ENCODE results near the gene DCAF17.

The DCAF17 gene

DNA sequence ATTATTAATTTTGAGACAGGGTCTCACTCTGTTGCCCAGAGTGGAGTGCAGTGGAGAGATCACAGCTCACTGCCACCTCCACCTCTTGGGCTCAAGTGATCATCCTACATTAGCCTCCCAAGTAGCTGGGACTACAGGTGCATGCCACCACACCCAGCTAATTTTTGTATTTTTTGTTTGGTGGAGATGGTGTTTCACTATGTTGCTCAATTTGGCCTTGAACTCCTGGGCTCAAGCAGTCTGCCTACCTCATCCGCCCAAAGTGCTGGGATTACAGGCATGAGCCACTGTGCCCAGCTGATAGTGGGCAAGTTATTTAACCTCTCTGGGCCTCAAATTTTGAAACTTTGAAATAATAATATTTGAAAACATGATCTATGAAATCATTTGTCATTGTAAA, 26.5 kb downstream of the DCAF17 start:
- no peaks in the 10 kb centered on the region for H3K27me3 Mint-ChIP-seq (ENCODE audit: low read depth)
- H3K9me3 Mint-ChIP-seq: peaks cover 7% of the 10 kb centered on the region
- peaks cover 2% of the 10 kb centered on the region for H3K4me1 Mint-ChIP-seq (ENCODE audit: low read depth)
- H3K36me3 Mint-ChIP-seq (ENCODE audit: low read depth): peaks cover 23% of the 10 kb centered on the region
- no peak overlapping the region for H3K4me3 Mint-ChIP-seq
- no peak overlapping the region for H3K27ac Mint-ChIP-seq

DNA sequence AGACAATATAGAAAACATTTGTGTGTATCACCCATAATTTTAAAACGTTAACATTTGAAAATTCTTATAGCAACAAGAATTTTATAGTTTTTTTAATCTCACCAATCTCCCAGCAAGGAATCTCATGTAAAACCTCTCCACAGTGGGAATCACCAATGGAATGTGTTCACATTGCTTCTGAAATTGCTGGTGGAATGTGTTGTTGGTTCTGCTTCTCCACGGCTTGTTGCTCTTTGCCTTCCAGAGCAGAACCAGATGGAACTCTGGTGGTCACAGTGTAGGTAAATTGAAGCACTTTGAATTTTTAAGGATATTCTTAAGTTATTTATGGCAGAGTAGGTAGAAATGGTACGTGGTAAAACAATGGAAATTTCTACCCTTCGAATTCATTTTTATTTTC, 35.1 kb downstream of the DCAF17 start:
- Mint-ChIP-seq H3K27ac (no peak overlapping the region), H3K4me3 (no peak overlapping the region), H3K4me1 (ENCODE audit: low read depth) (no peaks in the 10 kb centered on the region), H3K9me3 (no peaks in the 10 kb centered on the region), H3K36me3 (ENCODE audit: low read depth) (peaks cover 25% of the 10 kb centered on the region), H3K27me3 (ENCODE audit: low read depth) (no peaks in the 10 kb centered on the region)

DNA sequence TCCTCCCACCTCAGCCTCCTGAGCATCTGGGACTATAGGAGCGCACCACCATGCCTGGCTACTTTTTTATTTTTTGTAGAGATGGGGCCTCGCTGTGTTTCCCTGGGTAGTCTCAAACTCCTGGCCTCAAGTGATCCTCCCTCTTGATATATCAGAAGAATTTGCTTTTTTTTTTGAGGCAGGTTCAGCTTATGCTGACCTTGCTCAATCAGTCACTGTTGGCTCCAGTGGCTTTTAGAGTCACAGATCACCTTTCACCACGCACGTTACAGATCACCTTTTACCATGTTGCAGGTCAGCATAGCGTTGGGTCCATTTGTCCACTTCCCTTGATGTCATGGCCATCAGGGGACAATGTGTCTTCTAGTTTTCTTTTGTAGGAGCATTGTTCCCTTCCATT, 36.1 kb downstream of the DCAF17 start:
- H3K27me3 Mint-ChIP-seq (ENCODE audit: low read depth): no peaks in the 10 kb centered on the region
- peaks cover 3% of the 10 kb centered on the region for H3K4me1 Mint-ChIP-seq (ENCODE audit: low read depth)
- H3K27ac Mint-ChIP-seq: no peak overlapping the region
- peaks cover 31% of the 10 kb centered on the region for H3K36me3 Mint-ChIP-seq (ENCODE audit: low read depth)
- no peaks in the 10 kb centered on the region for H3K9me3 Mint-ChIP-seq
- no peak overlapping the region for H3K4me3 Mint-ChIP-seq

DNA sequence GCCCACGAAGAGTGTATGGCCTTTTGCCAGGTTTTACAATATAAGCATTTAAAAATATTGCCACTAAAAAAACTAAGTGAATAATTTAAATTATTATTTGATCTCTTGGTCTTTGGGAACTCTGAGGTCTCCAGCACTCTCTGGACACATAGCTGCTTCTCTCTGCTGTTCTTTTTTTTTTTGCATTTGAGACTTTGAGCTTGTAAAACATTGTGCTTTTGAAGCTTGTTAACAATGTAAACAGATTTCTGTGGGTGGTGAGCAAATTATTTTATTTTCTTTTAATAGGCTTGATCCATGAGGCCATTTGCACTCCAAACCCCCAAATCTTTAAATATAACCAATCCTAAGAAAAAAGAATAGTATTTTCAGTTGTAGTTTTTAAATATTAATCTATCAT, 42.0 kb downstream of the DCAF17 start:
- H3K27me3 Mint-ChIP-seq (ENCODE audit: low read depth): no peaks in the 10 kb centered on the region
- H3K4me3 Mint-ChIP-seq: no peak overlapping the region
- no peaks in the 10 kb centered on the region for H3K9me3 Mint-ChIP-seq
- H3K36me3 Mint-ChIP-seq (ENCODE audit: low read depth): peaks cover 21% of the 10 kb centered on the region
- no peak overlapping the region for H3K27ac Mint-ChIP-seq
- H3K4me1 Mint-ChIP-seq (ENCODE audit: low read depth): peaks cover 3% of the 10 kb centered on the region

DNA sequence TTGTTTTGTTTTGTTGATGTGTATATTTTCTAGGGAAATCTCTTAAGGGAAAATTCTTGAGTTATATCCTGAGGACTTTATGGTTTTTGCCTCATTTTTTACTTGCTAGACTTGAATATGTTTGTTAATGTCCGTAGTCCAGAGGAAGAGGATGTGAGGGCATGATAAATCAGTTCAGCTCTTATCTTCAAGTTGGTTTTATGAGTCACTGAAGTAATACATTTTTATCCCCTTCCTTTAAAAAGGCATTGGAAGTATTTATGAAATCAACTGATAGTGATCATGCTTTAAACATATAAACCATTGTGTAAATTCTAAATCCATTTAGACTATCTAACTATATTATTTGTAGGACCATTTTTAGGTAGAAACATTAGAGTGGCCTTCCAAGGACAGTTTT, 44.3 kb downstream of the DCAF17 start:
- H3K9me3 Mint-ChIP-seq: no peaks in the 10 kb centered on the region
- no peaks in the 10 kb centered on the region for H3K27me3 Mint-ChIP-seq (ENCODE audit: low read depth)
- peaks cover 19% of the 10 kb centered on the region for H3K36me3 Mint-ChIP-seq (ENCODE audit: low read depth)
- H3K27ac Mint-ChIP-seq: no peak overlapping the region
- H3K4me1 Mint-ChIP-seq (ENCODE audit: low read depth): peaks cover 5% of the 10 kb centered on the region
- H3K4me3 Mint-ChIP-seq: no peak overlapping the region

DNA sequence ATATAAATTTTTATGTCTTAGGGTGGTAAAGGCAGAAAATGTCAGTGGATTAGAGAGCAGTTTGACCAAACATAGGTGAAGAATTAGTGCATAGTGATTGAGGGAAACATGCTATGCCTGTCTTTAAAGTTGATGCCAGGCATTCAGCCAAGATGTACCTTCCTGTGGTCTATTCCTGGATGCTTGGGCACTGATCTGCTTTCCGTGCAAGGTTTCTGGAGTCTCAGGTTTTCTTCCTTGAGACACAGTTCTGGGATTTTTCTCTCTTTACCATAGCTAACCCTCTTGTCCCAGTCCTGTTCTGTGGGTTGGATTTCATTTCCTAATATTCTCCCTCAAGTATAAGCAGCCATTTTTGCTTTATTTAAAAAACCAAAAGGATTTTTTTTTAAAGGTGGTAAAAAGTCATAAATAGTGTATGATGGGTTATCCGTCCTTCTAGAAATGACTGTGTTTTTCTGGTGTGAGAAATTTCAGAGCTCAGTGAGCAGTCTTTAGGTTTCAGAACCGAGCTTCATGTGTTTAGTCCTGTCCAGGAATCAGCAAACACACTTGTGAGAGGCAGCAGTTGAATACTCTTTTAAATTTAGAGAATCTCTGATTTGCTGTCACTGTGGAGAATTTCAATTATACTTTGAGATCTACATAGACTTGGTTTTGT, 45.3 kb downstream of the DCAF17 start:
- H3K36me3 Mint-ChIP-seq (ENCODE audit: low read depth): peaks cover 18% of the 10 kb centered on the region
- peaks cover 4% of the 10 kb centered on the region for H3K4me1 Mint-ChIP-seq (ENCODE audit: low read depth)
- no peaks in the 10 kb centered on the region for H3K27me3 Mint-ChIP-seq (ENCODE audit: low read depth)
- no peaks in the 10 kb centered on the region for H3K9me3 Mint-ChIP-seq
- no peak overlapping the region for H3K27ac Mint-ChIP-seq
- H3K4me3 Mint-ChIP-seq: no peak overlapping the region

DNA sequence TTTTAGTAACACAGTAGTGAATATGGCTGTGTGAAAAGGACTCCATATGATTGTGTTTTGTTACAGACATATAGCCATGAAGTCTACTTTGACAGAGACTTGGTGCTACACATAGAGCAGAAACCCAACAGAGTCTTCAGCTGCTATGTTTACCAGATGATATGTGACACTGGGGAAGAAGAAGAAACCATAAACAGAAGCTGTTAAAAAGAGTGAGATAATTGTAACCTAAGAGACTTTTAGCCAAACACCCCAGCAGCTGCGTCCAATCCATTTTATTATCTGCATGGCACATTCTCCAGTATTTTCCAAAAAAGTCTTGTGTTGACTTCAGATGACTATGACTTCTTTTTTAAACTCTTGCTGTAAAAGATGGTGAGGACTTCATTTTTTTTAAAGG, 46.9 kb downstream of the DCAF17 start:
- H3K27me3 Mint-ChIP-seq (ENCODE audit: low read depth): no peaks in the 10 kb centered on the region
- no peak overlapping the region for H3K27ac Mint-ChIP-seq
- peaks cover 7% of the 10 kb centered on the region for H3K4me1 Mint-ChIP-seq (ENCODE audit: low read depth)
- H3K9me3 Mint-ChIP-seq: no peaks in the 10 kb centered on the region
- H3K36me3 Mint-ChIP-seq (ENCODE audit: low read depth): peaks cover 16% of the 10 kb centered on the region
- no peak overlapping the region for H3K4me3 Mint-ChIP-seq

DNA sequence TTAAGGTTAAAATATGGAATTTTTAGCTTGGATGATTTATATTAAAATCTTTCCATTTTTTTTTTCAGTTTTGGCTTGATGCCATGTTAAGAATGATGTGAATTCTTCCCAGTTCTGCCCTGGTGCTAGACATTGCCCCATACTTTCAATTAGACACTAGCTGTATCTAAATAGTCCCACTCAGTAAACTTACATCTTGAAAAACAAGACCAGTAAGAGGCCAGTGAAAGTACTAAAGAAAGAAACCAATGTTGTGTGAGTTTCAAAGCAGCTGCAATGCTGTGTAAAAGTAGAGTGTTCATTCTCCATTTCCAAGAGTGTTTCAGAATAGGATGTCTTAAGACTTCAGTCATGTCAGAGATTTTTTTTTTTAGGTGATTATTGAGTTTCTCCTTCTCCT, 48.3 kb downstream of the DCAF17 start:
- Mint-ChIP-seq H3K27ac (no peak overlapping the region), H3K4me3 (no peak overlapping the region), H3K36me3 (ENCODE audit: low read depth) (peaks cover 19% of the 10 kb centered on the region), H3K9me3 (no peaks in the 10 kb centered on the region), H3K27me3 (ENCODE audit: low read depth) (no peaks in the 10 kb centered on the region), H3K4me1 (ENCODE audit: low read depth) (peaks cover 7% of the 10 kb centered on the region)

DNA sequence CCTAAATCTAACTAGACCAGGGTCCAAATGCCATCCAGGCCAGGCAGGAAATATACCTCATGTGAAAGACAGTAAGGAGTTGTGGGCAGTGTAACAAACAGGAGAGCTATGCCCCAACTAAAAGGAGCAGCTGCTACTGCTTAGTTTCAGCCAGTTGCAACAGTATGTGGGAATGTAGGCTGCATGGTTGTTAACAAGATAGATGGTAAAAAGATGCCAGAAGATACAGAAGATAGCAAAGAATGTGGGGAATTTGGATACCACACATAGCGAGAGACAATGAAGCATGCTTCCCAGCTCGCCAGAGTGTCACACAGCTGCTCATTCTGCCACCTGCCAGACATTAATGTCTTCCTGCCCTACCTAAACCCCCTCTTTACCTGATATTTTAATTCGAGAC, 48.9 kb downstream of the DCAF17 start:
- no peak overlapping the region for H3K4me3 Mint-ChIP-seq
- H3K4me1 Mint-ChIP-seq (ENCODE audit: low read depth): peaks cover 7% of the 10 kb centered on the region
- H3K36me3 Mint-ChIP-seq (ENCODE audit: low read depth): peaks cover 19% of the 10 kb centered on the region
- no peaks in the 10 kb centered on the region for H3K27me3 Mint-ChIP-seq (ENCODE audit: low read depth)
- H3K27ac Mint-ChIP-seq: no peak overlapping the region
- H3K9me3 Mint-ChIP-seq: no peaks in the 10 kb centered on the region

DNA sequence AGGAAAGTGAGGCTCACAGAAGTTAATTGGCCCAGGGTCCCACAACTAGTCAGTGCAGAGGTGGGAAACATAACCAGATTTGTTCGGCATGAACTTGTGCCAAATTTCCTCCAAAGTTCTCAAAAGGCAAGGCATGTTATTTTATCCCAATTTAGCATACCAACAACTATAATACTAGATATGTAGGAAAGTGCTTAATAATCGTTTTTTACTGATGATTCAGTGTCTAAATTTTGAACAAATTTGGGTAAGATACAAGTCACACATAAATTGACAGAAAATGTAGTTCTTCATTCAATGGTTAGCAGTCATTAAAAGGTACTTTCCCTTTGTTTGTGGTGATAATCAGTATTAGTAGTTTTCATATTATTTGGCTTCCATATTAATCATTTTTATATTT, 49.8 kb downstream of the DCAF17 start:
- Mint-ChIP-seq H3K36me3 (ENCODE audit: low read depth) (peaks cover 19% of the 10 kb centered on the region), H3K27ac (no peak overlapping the region), H3K27me3 (ENCODE audit: low read depth) (no peaks in the 10 kb centered on the region), H3K4me3 (no peak overlapping the region), H3K9me3 (no peaks in the 10 kb centered on the region), H3K4me1 (ENCODE audit: low read depth) (peaks cover 7% of the 10 kb centered on the region)

DNA sequence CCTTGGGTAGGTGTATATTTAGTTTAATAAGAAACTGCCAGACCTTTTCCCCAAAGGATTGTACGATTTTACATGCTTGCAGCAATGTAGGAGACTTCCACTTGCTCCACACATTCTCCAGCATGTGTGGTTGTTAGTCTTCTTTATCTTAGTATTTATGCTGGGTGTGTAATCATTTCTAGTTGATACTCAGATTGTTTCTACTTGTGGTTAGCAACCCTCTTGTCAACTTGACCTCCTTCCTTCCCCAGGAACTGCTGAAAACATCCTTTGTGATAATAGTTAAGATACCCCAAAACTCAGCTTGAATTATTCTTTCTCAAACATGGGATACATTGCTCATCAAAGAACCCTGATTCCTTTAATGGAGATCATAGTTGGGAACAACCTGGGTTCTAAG, 51.1 kb downstream of the DCAF17 start:
- peaks cover 22% of the 10 kb centered on the region for H3K36me3 Mint-ChIP-seq (ENCODE audit: low read depth)
- H3K27ac Mint-ChIP-seq: no peak overlapping the region
- H3K4me3 Mint-ChIP-seq: no peak overlapping the region
- peaks cover 3% of the 10 kb centered on the region for H3K9me3 Mint-ChIP-seq
- no peaks in the 10 kb centered on the region for H3K27me3 Mint-ChIP-seq (ENCODE audit: low read depth)
- H3K4me1 Mint-ChIP-seq (ENCODE audit: low read depth): peaks cover 7% of the 10 kb centered on the region

DNA sequence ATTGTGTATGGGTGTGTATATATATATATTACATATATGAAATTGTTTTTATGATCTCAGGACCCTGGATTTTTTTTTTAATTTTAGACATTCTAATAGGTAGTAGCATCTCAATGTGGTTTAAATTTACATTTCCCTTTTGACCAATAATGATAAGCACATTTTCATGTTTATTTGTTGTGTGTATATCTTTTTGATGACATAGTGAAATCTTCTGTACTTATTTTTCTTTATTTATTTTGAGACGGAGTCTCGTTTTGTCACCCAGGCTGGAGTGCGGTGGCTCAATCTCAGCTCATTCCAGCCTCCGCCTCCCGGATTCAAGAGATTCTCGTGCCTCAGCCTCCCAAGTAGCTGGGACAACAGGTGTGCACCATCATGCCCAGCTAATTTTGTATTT, 53.2 kb downstream of the DCAF17 start:
- Mint-ChIP-seq H3K36me3 (ENCODE audit: low read depth) (peaks cover 14% of the 10 kb centered on the region), H3K27me3 (ENCODE audit: low read depth) (no peaks in the 10 kb centered on the region), H3K27ac (no peak overlapping the region), H3K4me1 (ENCODE audit: low read depth) (peaks cover 6% of the 10 kb centered on the region), H3K4me3 (no peak overlapping the region), H3K9me3 (peaks cover 3% of the 10 kb centered on the region)

DNA sequence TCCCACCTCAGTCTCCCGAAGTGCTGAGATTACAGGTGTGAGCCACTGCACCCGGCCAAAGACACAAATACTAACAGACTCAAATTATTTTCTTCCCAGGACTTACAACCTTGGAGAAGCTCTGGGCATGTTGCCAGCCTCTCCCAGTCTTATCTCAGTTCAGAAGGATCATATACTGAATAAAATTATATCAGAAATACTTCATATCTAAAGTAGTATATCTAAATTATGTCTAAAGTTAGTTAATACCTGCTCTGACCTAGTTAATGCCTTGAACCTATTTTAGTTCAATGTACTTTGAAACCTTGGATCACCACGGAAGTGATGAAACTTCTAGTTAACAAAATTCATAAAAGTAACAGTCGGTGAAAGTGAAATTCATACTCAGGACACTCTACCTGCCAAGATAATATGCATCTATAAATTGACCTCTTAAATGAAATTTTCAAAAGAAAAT, 53.8 kb downstream of the DCAF17 start:
- Mint-ChIP-seq H3K4me1 (ENCODE audit: low read depth) (peaks cover 6% of the 10 kb centered on the region), H3K36me3 (ENCODE audit: low read depth) (peaks cover 12% of the 10 kb centered on the region), H3K27ac (no peak overlapping the region), H3K4me3 (no peak overlapping the region), H3K27me3 (ENCODE audit: low read depth) (no peaks in the 10 kb centered on the region), H3K9me3 (peaks cover 3% of the 10 kb centered on the region)

DNA sequence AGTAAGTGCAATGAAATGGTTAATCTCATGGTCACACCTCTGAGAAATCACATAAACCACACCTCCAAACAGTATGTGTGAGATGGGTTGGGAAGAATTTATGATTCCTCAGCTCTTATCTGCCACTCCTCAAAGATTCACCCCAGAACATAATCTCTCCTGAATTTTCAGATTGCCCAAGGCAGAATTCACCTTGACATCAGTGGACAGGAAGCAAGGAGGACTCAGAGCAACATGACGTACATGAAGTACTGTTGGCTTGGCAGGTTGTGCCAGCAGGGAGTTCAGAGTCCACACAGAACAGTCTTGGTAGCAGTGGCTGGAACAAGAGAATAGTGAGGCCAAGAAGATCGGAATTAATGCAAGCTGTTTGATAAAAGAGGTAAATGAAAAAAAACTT, 56.6 kb downstream of the DCAF17 start:
- Mint-ChIP-seq H3K4me1 (ENCODE audit: low read depth) (no peaks in the 10 kb centered on the region), H3K27me3 (ENCODE audit: low read depth) (no peaks in the 10 kb centered on the region), H3K4me3 (no peak overlapping the region), H3K27ac (no peak overlapping the region), H3K36me3 (ENCODE audit: low read depth) (peaks cover 7% of the 10 kb centered on the region), H3K9me3 (peaks cover 3% of the 10 kb centered on the region)

DNA sequence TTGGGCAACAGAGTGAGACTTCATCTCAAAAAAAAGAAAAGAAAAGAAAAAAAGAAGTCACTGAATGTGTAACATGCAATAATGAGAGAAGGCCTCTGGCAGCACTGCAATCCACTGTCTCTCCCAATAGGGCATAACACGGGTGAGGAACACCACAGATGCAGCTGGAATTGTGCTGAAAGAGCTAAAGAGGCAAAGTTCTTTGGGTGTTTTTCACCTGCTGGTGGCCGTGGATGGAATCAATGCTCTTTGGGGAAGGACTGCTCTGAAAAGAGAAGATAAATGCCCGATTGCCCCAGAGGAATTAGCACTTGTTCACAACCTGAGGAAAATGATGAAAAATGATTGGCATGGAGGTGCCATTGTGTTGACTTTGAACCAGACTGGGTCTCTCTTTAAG, 57.3 kb downstream of the DCAF17 start:
- H3K9me3 Mint-ChIP-seq: peaks cover 3% of the 10 kb centered on the region

DNA sequence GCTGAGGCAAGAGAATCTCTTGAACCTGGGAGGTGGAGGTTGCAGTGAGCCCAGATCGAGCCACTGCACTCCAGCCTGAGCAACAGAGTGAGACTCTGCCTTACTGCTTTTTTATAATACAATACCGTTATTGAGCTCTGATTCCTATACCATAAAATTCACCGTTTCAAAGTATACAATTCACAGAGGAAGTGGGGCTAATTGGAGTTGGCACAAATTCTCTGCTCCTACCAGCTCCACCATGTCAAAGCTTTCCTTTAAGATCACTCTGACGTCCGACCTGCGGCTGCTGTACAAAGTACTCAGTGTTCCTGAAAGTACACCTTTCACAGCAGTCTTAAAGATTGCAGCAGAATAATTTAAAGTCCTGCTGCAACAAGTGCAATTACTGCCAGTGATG, 58.6 kb downstream of the DCAF17 start:
- Mint-ChIP-seq H3K27me3 (ENCODE audit: low read depth) (no peaks in the 10 kb centered on the region), H3K4me1 (ENCODE audit: low read depth) (no peaks in the 10 kb centered on the region)

More for the DNA sequence above, 57.3 kb downstream of the DCAF17 start:
- H3K36me3 Mint-ChIP-seq (ENCODE audit: low read depth): peaks cover 7% of the 10 kb centered on the region
- no peaks in the 10 kb centered on the region for H3K27me3 Mint-ChIP-seq (ENCODE audit: low read depth)
- no peaks in the 10 kb centered on the region for H3K4me1 Mint-ChIP-seq (ENCODE audit: low read depth)
- no peak overlapping the region for H3K27ac Mint-ChIP-seq
- H3K4me3 Mint-ChIP-seq: no peak overlapping the region

More for the DNA sequence above, 58.6 kb downstream of the DCAF17 start:
- H3K36me3 Mint-ChIP-seq (ENCODE audit: low read depth): peaks cover 4% of the 10 kb centered on the region
- H3K4me3 Mint-ChIP-seq: no peak overlapping the region
- peaks cover 3% of the 10 kb centered on the region for H3K9me3 Mint-ChIP-seq
- H3K27ac Mint-ChIP-seq: no peak overlapping the region

Data from T-helper 1 cell treated with Interleukin-12 subunit alpha and Interleukin-12 subunit beta and Interleukin-4 antibody, amounts not matched to agents 30 μg/mL and 1 μg/mL, for 36 hours (primary cell).